GM13977 (cell line): ENCODE measurements around the gene GLDC.
"Not testable (repeated sequence)": the region's sequence is repeated elsewhere in the genome, so short reads cannot be mapped to it uniquely, and the experiment has no call there.

ENCODE experiments used
- DNase-seq: peaks from one replicate; pipeline ENCODE4 v3.0.0; 2012; ENCODE audit warnings: low spot score
- in situ Hi-C: fragments of 300-500 bp; cut with MboI; formaldehyde crosslinking; loops from one replicate; pipeline ENCODE4 v1.12.0; 2022; ENCODE audit warnings: low sequenced_read_pairs, low pct_unique_long_range_greater_than_20kb, mixed read lengths, inconsistent platforms; ENCODE audit not compliant: unreplicated experiment
- TF ChIP-seq, protein P1 (sequence below): IDR thresholded peaks from 2 replicates; pipeline ENCODE4 v1.5.1; 2012; ENCODE audit warnings: mild to moderate bottlenecking, control low read depth; ENCODE audit not compliant: insufficient read depth; ENCODE audit errors: extremely low read depth, missing control alignments

The GLDC gene

GRCh38 chr9:6645355-6646292 is at the start of gene GLDC:
TSS of gene GLDC (minus strand) at chr9:6645729. CDS start at chr9:6645499, 230 bp downstream.
- in situ Hi-C loops: no loop called here
- DNase-seq: peak; percentile 92
- TF ChIP-seq, protein P1, sequence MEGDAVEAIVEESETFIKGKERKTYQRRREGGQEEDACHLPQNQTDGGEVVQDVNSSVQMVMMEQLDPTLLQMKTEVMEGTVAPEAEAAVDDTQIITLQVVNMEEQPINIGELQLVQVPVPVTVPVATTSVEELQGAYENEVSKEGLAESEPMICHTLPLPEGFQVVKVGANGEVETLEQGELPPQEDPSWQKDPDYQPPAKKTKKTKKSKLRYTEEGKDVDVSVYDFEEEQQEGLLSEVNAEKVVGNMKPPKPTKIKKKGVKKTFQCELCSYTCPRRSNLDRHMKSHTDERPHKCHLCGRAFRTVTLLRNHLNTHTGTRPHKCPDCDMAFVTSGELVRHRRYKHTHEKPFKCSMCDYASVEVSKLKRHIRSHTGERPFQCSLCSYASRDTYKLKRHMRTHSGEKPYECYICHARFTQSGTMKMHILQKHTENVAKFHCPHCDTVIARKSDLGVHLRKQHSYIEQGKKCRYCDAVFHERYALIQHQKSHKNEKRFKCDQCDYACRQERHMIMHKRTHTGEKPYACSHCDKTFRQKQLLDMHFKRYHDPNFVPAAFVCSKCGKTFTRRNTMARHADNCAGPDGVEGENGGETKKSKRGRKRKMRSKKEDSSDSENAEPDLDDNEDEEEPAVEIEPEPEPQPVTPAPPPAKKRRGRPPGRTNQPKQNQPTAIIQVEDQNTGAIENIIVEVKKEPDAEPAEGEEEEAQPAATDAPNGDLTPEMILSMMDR: no peak

DNA sequence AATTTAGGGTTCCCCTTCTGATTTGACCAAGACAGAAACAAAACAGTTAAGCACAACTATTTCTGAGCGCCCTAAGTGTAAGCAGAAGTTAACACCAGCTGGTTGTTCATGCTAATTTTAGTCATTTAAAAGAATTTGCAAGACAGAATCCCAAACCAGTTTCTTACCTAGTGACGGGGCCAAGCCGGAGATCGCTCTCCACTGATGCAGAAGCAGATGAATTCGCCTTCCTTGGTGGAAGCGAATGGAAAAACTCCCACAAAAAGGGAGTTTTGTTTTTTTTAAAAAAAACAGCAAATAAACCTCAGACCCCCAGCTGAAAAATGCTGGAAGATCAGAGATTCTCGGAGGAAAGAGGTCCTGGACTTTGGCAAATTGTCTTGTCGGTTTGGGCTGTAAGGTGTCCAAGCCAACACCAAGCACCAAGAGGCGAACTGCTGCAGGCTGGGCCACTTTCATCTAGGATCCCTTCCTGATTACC is 47.4 kb upstream of the GLDC start:
- in situ Hi-C loops: no loop called here
- no peak for DNase-seq
- TF ChIP-seq, protein P1: no peak

GRCh38 chr9:6692433-6692832 is 46.9 kb upstream of the GLDC start:
- in situ Hi-C loops: no loop called here
- no peak for DNase-seq
- TF ChIP-seq, protein P1: no peak

- in situ Hi-C loops, DNase-seq: not testable (repeated sequence)
Observed at GRCh38 chr9:6690675-6691070, 45.1 kb upstream of the GLDC start.

DNA sequence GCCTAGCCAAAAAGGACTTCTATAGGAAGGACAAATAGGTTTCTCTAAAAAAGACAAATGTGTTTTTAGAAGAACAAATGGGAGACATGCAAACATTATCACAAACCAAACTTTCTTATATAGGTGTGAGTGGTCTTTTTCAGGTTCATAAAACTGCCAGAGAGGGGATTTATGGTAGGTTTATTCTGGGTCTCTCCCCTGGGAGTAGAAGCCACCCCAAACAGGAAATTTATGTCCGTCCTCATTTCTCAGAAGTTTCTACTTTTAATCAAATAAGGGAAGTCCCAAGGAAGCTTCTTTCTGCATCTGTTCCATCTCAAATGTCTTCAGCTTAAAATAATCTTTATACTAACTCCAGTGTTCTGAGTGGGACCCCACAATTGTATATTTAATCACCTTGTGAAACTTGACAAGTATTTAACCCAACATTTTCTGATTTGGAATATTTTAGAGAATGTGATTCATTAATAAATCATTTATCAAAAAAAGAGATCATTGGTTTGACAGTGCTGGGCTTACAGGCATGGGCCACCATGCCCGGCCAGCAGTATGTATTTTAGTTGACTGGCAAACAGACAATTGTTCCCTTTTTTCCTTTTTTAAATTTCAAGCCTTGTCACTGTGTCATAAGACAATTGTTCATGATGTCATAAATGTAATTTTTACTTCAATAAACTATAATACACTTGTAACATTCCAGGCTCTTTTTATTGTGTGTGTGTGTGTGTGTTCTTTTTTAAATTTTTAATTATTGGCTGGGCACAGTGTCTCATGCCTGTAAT is 44.6 kb upstream of the GLDC start:
- in situ Hi-C loops: loop anchor here (10.0 kb wide), 1 partner anchor 105 kb away; no protein-coding TSS in a partner anchor
- TF ChIP-seq, protein P1: no peak
- DNase-seq: no peak

DNA sequence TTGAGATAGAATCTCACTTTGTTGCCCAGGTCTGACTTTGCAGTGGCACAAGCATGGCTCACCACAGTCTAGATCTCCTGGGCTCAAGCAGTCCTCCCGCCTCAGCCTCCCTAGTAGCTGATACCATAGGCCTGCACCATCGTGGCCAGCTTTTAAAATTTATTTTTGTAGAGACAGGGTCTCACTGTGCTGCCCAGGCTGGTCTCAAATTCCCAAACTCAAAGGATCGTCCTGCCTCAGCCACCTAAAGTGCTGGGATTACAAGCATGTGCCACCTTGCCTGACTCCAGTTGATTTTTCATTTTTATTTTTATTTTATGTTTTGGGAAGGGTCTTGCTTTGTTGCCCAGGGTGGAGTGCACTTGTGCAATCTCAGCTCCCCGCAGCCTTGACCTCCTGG is 41.7 kb upstream of the GLDC start:
- TF ChIP-seq, protein P1: no peak
- DNase-seq: no peak
- in situ Hi-C loops: loop anchor here (10.0 kb wide), 1 partner anchor 102 kb away; no protein-coding TSS in a partner anchor
